Bronchial epithelial cell (primary cell): ENCODE results near the gene PINK1. TPM values are rescaled to one million over a fixed set of nuclear protein-coding genes. Genes with fewer than 3 reads are reported as not detected.

Experiments
- DNase-seq: peaks from one replicate; pipeline ENCODE4 v3.0.0-alpha.2; 2010; ENCODE audit warnings: low read depth
- FAIRE-seq: peaks from 2 replicates; lab custom pipeline; 2011; peaks lifted over from hg19 to GRCh38; lab: Jason Lieb, UNC
- H3K27me3 ChIP-seq: 2 replicates; pipeline ENCODE4 v1.5.1; 2011; ENCODE audit warnings: low read length; ENCODE audit not compliant: control insufficient read depth, insufficient read depth
- H3K36me3 ChIP-seq: 2 replicates; pipeline ENCODE4 v1.5.1; 2011; ENCODE audit warnings: low read length; ENCODE audit not compliant: control insufficient read depth, insufficient read depth
- H3K4me3 ChIP-seq: 2 replicates; pipeline ENCODE4 v1.5.1; 2011; ENCODE audit warnings: mild to moderate bottlenecking, low read depth, low read length, control low read depth
- total RNA-seq: library from RNA; depleted of rRNA; stranded (reverse); fragments of >200 nt; gene quantifications from 2 replicates; pipeline ENCODE4 v1.2.1, GENCODE V29; 2014
- TF ChIP-seq, protein P1 (sequence below): IDR thresholded peaks from 2 replicates; pipeline ENCODE4 v1.5.1; 2011; ENCODE audit warnings: mild to moderate bottlenecking, moderate library complexity, low read length, control low read depth, inconsistent platforms; ENCODE audit not compliant: insufficient read depth, severe bottlenecking

Gene PINK1
- total RNA-seq, 1 donor from 2014 or later = 61.1 TPM

DNA sequence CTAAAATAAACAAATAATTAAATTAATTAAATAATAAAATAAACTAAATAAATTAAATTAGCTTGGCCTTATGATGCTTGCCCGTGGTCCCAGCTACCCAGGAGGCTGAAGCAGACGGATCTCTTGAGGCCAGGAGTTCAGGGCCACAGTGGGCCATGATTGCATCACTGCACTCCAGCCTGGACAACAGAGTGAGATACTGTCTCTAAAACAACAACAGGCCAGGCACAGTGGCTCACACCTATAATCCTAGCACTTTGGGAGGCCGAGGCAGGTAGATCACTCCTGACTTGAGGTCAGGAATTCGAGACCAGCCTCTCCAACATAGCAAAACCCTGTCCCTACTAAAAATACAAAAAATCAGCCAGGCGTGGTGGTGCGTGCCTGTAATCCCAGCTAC is 12.2 kb upstream of the PINK1 start:
- DNase-seq (no peak), FAIRE-seq (no peak)
- no peaks in the 10 kb centered on the region for H3K27me3 ChIP-seq
- H3K4me3 ChIP-seq = no peak overlapping the region
- H3K36me3 ChIP-seq = no peaks in the 10 kb centered on the region
- TF ChIP-seq, protein P1, sequence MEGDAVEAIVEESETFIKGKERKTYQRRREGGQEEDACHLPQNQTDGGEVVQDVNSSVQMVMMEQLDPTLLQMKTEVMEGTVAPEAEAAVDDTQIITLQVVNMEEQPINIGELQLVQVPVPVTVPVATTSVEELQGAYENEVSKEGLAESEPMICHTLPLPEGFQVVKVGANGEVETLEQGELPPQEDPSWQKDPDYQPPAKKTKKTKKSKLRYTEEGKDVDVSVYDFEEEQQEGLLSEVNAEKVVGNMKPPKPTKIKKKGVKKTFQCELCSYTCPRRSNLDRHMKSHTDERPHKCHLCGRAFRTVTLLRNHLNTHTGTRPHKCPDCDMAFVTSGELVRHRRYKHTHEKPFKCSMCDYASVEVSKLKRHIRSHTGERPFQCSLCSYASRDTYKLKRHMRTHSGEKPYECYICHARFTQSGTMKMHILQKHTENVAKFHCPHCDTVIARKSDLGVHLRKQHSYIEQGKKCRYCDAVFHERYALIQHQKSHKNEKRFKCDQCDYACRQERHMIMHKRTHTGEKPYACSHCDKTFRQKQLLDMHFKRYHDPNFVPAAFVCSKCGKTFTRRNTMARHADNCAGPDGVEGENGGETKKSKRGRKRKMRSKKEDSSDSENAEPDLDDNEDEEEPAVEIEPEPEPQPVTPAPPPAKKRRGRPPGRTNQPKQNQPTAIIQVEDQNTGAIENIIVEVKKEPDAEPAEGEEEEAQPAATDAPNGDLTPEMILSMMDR = no peak

DNA sequence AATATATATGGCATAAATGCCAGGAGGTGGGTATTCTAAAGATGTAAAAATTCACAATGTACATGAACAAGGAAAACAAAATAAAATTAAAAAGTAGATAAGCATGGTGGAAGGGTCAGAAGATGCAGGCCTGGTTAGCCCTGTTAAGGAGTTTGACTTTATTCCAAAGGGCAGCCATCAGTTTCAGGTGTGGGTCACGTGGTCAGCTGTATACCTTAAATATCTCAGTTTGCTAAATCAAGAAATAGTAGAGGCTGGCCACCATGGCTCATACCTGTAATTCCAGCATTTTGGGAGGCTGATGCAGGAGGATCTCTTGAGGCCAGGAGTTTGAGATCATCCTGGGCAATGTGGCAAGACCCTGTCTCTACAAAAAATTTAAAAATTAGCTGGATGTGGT is 8.5 kb upstream of the PINK1 start:
- FAIRE-seq (no peak), DNase-seq (no peak)
- Histone ChIP-seq H3K4me3 (no peak overlapping the region), H3K36me3 (no peaks in the 10 kb centered on the region), H3K27me3 (no peaks in the 10 kb centered on the region)
- TF ChIP-seq, protein P1 = no peak

DNA sequence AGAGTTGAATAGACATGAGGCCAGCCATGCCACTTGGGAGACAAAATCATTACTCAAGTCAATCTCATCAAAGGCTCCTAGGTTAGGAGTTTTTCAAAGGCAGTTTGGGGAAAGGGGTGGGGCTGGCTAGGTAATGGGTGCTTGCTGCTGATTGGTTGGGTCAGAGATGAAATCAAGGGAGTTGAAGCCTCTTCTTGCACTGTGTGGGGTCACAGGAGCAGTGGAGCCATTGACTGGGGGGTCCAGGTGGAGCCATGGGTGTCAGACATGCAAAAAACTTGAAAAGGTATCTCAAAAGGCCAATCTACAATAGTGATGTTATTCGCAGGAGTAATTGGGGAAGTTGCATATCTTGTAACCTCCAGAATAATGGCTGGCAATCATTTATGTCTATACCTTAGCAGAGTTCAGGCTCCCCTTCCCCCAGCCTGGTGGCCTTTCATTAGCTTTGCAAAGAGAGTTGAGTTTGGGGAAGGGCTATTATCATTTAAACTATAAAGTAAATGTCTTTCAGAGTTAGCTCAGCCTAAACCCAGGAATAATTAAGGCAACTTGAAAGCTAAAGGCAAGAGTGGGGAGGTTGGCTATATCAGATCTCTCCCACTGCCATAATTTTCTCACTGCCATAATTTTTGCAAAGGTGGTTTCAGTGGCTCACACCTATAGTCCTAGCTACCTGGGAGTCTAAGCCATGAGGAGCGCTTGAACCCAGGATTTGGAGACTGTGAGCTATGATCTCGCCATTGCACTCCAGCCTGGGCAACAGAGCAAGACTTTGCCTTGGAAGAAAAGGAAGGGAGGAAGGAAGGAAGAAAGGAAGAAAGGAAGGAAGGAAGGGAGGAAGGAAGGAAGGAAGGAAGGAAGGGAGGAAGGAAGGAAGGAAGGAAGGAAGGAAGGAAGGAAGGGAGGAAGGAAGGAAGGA is 7.8 kb upstream of the PINK1 start:
- TF ChIP-seq, protein P1 = no peak
- Histone ChIP-seq H3K4me3 (no peak overlapping the region), H3K36me3 (no peaks in the 10 kb centered on the region), H3K27me3 (no peaks in the 10 kb centered on the region)
- FAIRE-seq (no peak), DNase-seq (no peak)

DNA sequence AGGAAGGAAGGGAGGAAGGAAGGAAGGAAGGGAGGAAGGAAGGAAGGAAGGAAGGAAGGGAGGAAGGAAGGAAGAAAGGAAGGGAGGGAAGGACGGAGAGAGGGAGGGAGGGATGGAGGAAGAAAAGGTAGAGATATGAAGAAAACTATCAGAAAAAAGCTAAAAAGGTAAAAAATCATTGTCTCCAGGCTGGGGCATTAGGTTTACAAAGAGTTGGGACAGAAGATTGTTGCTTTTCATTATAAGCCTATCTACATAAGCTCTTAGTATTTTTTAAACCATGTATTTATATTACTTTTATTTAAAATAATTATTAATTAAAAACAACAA is 7.2 kb upstream of the PINK1 start:
- FAIRE-seq (no peak), DNase-seq (no peak)
- no peaks in the 10 kb centered on the region for H3K36me3 ChIP-seq
- H3K4me3 ChIP-seq = no peak overlapping the region
- H3K27me3 ChIP-seq = no peaks in the 10 kb centered on the region
- TF ChIP-seq, protein P1 = no peak

DNA sequence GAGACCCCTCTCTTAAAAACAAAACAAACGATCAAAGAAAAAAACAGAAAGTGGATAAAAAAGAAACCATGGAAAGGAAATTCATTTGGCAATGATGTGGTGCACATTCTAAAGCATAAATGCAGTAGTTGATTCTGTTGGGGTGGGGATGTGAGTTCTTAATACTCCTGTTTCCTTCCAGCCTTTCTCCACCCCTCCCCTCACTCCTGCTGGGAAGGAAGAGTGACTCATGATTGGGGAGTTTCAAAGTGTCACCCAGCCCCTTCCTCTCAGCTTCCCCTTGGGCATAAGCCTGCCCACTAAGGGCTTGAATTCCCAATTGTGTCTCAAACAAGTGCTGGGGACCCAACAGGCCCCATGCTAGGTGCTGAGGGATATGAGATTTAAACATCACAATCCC is 6.7 kb upstream of the PINK1 start:
- Histone ChIP-seq H3K36me3 (no peaks in the 10 kb centered on the region), H3K27me3 (no peaks in the 10 kb centered on the region), H3K4me3 (no peak overlapping the region)
- FAIRE-seq = no peak
- TF ChIP-seq, protein P1 = no peak
- no peak for DNase-seq
